ENCODE measurements around the gene FAM120C.

The FAM120C gene

GRCh38 chrX:54178100-54178940 lies 4.7 kb downstream of the FAM120C start:
- H3K4me3 ChIP-seq (ENCODE audit: low read depth, low read length): no peak overlapping the region
- TF ChIP-seq CTCF (IDR thresholded peaks at IDR 0.05; ENCODE audit: borderline replicate concordance, insufficient read depth, low read depth, low read length): no peak

DNA sequence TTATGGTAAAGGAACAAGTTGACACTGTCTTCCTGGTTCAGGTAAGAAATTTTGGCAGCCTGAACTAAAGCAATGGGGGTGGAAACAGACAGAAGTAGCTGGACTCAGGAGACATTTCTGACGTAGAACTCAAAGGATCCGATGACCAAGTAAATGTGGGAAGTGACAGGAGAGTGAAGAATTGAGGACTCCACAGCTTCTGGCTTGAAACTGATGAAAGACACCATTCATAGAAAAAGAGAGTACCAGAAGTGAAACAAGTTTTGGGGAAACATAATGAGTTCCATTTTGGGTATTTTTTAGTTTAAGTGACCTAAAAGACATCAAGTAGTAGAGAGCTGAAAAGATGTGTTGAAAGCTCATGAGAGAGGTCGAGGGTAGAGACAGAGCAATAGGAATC lies 5.7 kb downstream of the FAM120C start:
- no peak overlapping the region for H3K4me3 ChIP-seq (ENCODE audit: low read depth, low read length)
- no peak for TF ChIP-seq CTCF (IDR thresholded peaks at IDR 0.05; ENCODE audit: borderline replicate concordance, insufficient read depth, low read depth, low read length)

DNA sequence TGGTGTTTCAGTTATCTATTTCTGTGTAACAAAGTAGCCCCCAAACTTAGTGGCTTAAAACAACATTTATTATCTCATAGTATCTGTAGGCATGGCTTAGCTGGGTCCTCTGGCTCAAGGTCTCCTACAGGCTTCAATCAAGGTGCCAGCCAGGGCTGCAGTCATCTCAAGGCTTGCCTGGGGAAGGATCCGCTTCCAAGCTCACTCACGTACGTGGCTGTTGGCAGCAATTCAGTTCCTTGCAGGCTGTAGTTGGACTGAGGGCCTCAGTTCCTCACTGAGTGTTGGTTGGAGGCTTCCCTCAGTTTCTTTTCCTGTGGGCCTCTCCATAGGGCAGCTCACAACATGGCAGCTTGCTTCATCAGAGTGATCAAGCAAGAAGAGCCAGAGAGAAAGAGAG lies 9.3 kb downstream of the FAM120C start:
- no peak overlapping the region for H3K4me3 ChIP-seq (ENCODE audit: low read depth, low read length)
- no peak for TF ChIP-seq CTCF (IDR thresholded peaks at IDR 0.05; ENCODE audit: borderline replicate concordance, insufficient read depth, low read depth, low read length)

DNA sequence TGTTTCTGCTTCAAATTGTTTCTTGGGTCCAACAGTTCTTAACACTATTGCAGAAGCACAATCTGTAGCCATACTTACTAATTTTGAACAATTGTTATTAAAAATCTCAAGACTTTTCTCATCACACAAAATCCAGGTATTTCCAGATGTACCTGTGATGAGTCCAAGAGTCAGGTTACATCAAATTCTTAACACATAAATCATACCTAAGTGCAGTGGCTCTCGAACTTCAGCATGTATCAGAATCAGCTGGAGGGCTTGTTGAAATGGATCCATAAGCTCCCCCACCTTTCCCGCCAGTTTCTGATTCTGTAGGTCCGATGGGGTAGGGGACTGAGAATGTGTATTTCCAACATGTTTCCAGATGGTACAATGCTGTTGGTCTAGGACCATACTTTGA lies 10.6 kb downstream of the FAM120C start:
- no peak overlapping the region for H3K4me3 ChIP-seq (ENCODE audit: low read depth, low read length)
- no peak for TF ChIP-seq CTCF (IDR thresholded peaks at IDR 0.05; ENCODE audit: borderline replicate concordance, insufficient read depth, low read depth, low read length)

DNA sequence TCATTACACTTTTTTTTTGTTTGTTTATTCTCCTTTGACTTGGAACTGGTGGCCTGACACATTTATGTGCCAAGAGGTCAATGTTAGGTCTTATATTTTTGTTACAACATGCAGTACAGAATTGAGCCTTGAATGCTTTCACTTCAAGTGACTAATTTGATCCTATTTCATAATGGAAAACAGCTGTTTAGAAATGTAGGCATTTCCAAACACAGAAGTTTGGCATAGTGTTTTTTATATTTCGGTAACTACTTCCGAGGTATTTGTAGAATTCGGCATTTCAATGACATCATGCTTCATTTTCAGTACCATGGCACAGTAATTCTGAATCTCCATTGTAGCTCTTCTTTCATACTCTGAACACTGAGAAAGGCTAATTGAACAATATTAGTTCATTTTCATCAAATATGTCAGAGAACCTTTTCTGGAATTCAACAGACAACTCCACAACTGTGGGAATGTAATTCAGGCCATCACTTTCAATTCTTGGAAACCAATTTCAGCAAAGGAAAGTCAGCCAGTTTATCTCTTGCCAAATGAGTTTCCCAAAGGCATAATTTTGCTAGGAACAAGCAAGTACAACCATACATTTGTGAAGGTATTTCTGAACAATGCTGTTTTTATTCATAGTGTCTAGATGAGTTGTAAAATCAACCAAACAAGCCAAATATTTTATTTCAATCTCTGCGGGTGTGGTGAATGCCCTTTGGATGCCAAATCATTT lies 11.4 kb downstream of the FAM120C start:
- H3K4me3 ChIP-seq (ENCODE audit: low read depth, low read length): no peak overlapping the region
- TF ChIP-seq CTCF (IDR thresholded peaks at IDR 0.05; ENCODE audit: borderline replicate concordance, insufficient read depth, low read depth, low read length): no peak

GRCh38 chrX:54171091-54171490 lies 12.0 kb downstream of the FAM120C start:
- H3K4me3 ChIP-seq (ENCODE audit: low read depth, low read length): no peak overlapping the region
- TF ChIP-seq CTCF (IDR thresholded peaks at IDR 0.05; ENCODE audit: borderline replicate concordance, insufficient read depth, low read depth, low read length): no peak

DNA sequence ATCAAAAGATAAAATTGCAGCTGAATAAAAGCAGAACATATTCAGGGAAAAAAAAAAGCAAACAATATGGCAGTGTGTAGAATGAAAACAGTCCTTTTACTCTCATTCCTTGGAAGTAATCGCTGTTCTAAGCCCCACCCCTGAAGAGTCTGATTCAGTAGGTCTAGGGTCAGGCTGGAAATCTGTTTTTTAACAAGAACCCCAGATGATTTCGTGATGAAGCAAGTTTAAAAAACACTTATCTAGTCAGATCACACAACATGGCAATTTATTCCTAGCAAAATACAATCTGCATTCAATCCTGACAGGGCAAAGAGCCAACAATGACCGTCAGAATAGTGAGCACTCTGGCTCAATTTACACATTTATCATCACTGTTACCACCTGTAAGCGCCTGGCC lies 16.1 kb downstream of the FAM120C start:
- TF ChIP-seq CTCF (IDR thresholded peaks at IDR 0.05; ENCODE audit: borderline replicate concordance, insufficient read depth, low read depth, low read length): no peak
- no peak overlapping the region for H3K4me3 ChIP-seq (ENCODE audit: low read depth, low read length)

Data from GM12875 (cell line).